Stimulated activated CD8-positive, alpha-beta memory T cell treated with anti-CD3 and anti-CD28 coated beads, Interleukin-12 subunit alpha, Interleukin-12 subunit beta, amount 100 ng/mL, for 24 hours (primary cell): Measurements from ENCODE around the gene NKTR.

Source experiments
- DNase-seq: peaks from one replicate; pipeline ENCODE4 v3.0.0-alpha.2; 2020; ENCODE audit errors: extremely low read depth

NKTR gene

GRCh38 chr3:42649783-42650182, 49.3 kb downstream of the NKTR start:
- DNase-seq: no peak

DNA sequence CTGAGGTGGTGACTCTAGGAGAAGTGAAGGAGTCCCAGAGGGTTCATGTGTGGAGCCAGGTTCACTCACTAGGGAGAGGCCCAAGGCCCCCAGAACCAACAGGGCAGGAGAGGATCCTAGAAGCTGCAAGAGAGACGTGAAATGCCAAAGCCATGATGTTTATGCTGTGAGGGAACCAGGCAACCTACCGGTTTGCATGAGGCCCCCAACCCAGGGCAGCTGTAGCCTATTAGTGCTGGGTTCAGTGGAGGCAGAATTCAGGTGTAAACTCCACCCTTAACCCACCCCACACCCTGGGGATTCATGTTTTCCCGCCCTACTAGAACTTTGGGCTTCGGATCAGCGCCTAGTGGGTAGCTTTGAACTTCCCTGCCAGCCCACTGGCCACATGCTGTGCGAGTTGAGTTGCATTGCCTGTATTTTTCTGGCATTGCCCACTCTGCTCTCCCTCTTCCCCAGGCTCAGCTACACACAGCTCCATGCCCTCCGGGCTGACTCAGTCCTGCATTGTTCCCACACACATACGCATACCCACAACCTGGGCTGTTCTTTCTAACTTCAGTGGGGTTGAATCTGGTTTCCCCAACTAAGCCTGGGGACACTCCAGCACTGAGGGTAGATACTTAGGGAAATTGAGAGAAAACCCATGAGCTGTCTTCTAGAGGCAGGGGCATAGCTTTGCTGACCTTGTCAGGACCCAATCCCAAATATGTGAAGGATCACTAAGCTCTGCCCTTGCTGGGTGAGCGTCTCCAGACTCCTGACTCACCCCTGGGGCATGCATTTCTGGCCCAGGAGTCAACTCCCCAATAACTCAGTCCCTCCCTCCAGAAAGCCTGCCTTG, 51.0 kb downstream of the NKTR start:
- DNase-seq: no peak

DNA sequence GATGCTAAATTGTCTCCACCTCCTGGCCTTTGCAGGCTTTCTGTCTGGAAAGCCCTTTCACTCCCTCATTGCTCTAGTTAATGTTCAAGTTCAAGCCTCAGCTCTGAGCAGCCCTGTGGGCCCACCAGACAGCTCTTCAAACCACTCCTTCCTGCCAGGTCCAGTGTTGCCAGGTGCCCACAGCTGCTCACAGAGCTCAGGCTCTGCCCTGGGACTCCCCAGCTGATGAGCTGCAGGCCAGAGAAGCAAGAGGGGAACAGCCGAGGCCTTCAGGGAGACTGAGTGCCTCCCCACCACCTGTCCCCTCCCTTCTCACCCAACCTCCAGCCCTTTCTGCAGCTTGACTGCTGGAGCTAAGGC, 51.7 kb downstream of the NKTR start:
- DNase-seq: no peak

GRCh38 chr3:42652611-42653302, 52.3 kb downstream of the NKTR start:
- DNase-seq: no peak

DNA sequence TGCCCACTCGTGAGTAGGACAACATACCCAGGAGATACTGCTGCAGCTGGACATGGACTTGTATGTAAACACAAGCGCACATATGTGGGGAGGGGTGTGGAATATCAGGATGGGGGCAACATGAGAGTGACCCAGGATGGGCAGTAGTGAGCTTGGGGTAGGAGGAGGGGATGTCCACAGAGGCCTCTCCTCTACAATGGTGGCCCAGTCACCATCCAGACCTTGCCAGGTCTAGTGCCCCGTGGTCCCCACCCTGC, 52.7 kb downstream of the NKTR start:
- DNase-seq: no peak

DNA sequence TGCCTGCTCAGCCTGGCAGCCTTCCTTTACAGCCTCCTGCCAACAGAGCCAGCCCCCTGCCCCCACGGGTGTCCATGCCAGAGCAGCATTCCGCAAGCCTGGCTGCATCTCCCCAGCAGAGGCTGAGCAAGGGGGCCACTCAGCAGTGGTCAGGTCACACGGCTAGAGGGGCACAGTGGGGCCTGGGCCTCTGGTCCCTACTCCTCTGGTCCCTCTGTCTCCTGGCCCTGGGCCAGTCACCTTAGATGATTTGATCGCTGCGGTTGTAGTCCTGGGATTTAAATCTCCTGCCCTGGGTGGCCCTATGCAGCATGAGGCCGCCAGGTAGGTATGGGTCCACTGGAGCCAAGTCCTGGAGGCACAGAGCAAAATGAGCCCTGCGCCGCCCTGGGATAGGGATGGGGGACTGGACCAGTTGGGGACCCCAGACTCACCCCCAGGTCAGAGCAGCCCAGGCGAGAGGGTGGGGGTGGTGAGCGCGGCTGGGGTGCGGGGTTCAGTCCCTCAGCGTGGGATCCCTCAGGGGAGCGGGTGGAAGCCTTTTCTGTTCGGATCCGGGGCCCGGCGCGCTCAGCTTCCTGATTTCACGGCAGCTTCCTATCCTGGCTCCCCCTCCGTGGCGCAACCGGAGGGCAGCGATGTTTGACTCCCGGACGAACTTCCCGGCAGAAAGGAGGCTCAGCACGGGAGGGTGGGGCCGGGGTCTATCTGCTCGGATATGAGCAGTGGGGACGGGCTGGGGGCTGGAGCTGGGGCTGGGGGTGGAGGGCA, 53.3 kb downstream of the NKTR start, which contains the start of gene ZBTB47:
Gene ZBTB47 (plus strand): TSS at position 138 of the 771 bp plus-strand sequence. CDS start 4,659 bp downstream, outside the sequence.
- no peak for DNase-seq

DNA sequence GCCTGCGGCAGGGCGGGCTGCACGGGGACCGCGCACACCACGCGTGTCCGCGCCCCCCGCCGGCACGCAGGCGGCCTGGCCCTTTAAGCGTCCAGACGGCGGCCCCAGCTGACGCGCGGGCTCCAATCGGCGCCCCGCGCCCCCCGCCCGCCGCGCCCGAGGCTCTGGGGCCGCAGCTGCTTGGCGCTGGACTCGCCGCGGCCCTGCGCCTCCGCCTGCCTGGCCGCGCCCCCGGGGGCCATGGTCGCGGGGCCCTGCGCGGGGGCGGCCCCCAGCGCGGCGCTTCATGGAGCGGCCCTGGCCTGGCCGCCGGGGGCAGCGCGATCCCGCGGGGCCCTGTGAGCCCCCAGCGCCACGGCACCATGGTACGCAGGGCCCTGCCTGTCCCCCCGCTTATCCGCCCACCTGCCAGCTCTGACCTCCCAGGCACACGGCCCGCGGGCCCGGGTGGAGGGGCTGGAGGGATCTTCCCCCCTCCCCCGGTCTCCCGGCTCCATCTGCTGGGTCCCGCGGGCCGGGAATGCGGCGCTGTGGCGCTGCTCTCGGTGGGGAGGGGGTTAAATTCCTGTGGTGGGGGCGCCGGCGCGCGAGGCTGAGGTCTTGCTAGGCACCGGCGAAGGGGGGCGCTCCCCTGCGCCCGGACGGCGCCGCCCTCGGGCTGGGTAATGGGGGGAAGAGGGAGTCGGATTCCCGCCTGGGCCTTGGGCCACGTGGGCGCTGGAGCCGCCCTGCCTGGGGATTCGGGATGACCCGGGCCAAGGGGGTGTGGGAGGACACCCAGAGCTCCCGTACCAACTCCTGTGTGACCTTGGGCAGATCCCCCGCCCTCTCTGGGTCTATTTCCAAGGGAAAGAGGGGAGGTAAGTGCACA, 54.1 kb downstream of the NKTR start:
- no peak for DNase-seq

- no peak for DNase-seq
Measured at GRCh38 chr3:42655331-42655888, 54.9 kb downstream of the NKTR start.

DNA sequence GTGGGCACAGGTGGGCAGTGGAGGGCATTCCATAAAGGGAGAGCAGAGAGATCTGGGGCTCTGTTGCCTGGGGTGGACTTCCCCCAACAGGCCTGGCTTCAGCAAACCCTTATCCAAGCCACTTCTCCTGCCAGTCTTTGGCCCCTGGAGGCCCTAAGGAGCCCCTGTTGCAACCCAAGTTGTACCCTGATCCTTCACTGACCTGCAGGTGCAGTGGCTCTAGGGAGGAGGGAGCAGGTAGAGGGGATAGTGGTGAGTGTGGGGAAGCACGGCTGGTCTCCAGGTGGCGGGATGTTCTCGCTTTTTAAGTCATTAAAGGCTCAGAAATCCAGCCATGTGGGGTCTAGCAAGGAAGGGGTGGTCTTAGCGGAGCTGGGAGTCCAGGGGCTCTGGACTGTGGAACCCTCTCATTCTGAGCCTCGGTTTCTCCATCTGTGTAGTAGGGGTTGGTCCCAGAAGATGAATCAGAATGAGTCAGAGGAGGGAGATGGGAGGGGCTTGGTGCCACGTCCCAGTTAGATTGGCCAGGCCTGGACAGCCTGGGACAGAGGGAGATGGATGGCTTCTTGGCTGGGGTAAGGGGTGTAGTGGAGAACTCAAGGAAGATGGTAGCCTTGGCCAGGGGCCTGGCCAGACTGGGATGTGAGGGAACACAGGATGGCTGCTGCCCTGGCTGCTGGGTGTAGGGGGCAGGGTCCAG, 55.6 kb downstream of the NKTR start:
- DNase-seq: no peak

DNA sequence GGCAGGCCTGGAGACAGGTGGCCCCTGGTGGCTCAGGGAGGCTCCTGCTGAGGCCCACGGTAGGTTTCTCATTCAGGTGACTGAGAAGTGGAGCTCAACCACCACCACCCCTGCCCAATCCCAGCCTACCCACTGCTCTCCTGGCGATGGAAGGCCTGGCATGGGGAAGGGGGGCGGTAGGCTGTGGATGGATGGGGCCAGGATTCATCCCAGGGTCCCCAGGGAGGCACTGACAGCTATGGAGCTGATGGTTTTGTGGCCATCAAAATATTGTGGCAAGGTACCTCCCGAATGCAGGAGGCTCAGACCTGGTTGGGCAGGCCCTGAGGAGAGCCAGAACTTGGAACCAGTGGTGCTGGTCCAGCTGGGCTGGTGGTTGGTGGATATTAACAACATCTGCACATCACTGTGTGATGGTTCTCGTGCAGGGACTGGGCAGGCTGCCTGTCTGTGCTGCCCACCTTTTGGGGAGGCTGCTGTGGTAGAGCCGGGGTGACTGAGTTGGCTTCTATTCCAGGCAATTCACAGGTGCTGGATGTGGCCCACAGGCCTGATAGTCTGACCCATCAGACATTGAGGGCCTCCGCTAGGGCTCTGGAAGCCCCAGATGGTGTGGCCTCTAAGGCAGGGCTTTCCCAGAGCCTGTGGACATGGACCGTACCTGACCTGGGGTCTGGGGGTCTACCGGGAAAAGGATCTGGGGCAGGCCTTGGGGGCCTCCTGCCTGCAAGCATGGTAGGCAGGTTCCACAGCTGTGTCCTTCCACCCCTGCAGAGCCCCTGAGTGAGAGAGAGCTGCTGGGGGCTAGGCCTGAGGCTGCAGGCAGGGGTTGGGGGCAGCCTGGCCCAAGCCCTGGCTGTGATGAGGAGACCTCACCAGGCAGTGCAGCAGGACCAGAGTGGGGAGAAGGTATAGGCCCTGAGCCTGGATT, 56.5 kb downstream of the NKTR start:
- DNase-seq: no peak

GRCh38 chr3:42657675-42658074, 57.2 kb downstream of the NKTR start:
- no peak for DNase-seq

DNA sequence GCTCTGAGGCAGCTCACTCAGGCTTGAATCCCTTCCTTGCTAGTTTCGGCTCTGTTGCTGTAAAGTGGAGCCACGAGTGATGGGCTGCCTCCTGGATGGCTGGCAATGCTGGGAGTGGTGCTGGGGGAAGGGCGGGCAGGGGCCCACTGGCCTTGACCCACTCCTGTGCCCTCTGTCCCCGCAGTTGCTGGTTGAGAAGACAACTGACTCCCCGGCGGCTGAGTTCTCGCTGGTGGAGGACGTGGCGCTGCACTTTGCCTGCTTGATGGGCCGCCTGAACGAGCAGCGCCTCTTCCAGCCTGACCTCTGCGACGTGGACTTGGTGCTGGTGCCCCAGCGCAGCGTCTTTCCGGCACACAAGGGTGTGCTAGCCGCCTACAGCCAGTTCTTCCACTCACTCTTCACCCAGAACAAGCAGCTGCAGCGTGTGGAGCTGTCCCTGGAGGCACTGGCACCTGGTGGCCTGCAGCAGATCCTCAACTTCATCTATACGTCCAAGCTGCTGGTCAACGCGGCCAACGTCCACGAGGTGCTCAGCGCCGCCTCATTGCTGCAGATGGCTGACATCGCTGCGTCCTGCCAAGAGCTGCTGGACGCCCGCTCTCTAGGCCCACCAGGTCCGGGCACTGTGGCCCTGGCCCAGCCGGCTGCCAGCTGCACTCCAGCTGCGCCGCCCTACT, 57.7 kb downstream of the NKTR start:
- no peak for DNase-seq

DNA sequence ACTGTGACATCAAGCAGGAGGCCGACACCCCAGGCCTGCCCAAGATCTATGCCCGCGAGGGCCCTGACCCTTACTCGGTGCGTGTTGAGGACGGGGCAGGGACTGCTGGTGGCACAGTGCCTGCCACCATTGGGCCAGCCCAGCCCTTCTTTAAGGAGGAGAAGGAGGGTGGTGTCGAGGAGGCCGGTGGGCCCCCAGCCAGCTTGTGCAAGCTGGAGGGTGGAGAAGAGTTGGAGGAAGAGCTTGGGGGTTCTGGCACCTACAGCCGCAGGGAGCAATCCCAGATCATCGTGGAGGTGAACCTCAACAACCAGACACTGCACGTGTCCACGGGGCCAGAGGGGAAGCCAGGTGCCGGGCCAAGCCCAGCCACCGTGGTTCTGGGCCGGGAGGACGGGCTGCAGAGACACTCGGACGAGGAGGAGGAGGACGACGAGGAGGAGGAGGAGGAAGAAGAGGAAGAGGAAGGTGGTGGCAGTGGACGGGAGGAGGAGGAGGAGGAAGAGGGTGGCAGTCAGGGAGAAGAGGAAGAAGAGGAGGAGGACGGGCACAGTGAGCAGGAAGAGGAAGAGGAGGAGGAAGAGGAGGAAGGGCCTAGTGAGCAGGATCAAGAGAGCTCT, 58.4 kb downstream of the NKTR start:
- DNase-seq: no peak

- no peak for DNase-seq
Measured at GRCh38 chr3:42659451-42660130, 59.1 kb downstream of the NKTR start.

- no peak for DNase-seq
Measured at GRCh38 chr3:42660131-42660715, 59.7 kb downstream of the NKTR start.

GRCh38 chr3:42660898-42661297, 60.4 kb downstream of the NKTR start:
- DNase-seq: no peak

DNA sequence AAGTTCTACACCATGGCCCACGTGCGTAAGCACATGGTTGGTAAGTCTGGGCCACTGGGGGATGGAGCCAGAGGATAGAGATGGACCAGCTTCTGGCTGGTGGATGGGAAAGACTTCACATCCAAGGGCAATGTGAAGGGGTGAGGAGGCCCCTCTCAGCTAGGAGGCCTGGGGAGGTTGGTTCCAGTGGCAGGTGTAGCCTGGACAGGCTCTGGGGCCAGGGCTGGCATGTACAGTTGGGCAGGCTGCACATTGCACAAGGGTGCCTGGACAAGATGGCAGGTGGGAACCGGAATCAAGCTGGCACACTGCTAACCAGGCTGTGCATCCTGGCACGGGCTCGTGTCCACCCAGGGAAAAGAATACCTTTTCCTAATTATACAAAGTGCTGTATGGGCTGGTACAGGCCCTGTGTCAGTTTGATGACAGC, 61.1 kb downstream of the NKTR start:
- DNase-seq: no peak
